Effector memory CD8-positive, alpha-beta T cell (primary cell): ENCODE results near the gene TM2D1.
A peak's percentile ranks its signal among the peaks of the same experiment; 100 is the strongest.
"Not testable (repeated sequence)": the region's sequence is repeated elsewhere in the genome, so short reads cannot be mapped to it uniquely, and the experiment has no call there.

Experiments
- ATAC-seq: fragments of 150-1000 bp; cut with Tn5 transposase; replicated peaks from 2 replicates; pipeline ENCODE4 v1.10.0; 2021; ENCODE audit warnings: mild to moderate bottlenecking, moderate library complexity
- DNase-seq, 3 experiments: peaks; one replicate each; pipeline ENCODE4 v3.0.0; 2021
- H3K27ac Mint-ChIP-seq, 2 donors: one replicate each; pipeline ENCODE4 v1.8.0; 2022; ENCODE audit warnings: mild to moderate bottlenecking in 2 of 2, mixed read lengths in 2 of 2, moderate library complexity in 2 of 2
- H3K27me3 Mint-ChIP-seq, 2 donors: one replicate each; pipeline ENCODE4 v1.8.0; 2022; ENCODE audit warnings: mixed read lengths in 2 of 2
- H3K36me3 Mint-ChIP-seq: one replicate; pipeline ENCODE4 v1.8.0; 2022; ENCODE audit warnings: mild to moderate bottlenecking, moderate library complexity, mixed read lengths; ENCODE audit not compliant: insufficient read depth
- H3K4me1 Mint-ChIP-seq, 2 donors: one replicate each; pipeline ENCODE4 v1.8.0; 2022; ENCODE audit warnings: low read depth in 2 of 2, mixed read lengths in 2 of 2
- H3K4me3 Mint-ChIP-seq, 2 donors: one replicate each; pipeline ENCODE4 v1.8.0; 2022; ENCODE audit warnings: mild to moderate bottlenecking in 2 of 2, mixed read lengths in 2 of 2, moderate library complexity in 2 of 2
- H3K9me3 Mint-ChIP-seq, 2 donors: one replicate each; pipeline ENCODE4 v1.8.0; 2022; ENCODE audit warnings: mixed read lengths in 2 of 2

The TM2D1 gene

DNA sequence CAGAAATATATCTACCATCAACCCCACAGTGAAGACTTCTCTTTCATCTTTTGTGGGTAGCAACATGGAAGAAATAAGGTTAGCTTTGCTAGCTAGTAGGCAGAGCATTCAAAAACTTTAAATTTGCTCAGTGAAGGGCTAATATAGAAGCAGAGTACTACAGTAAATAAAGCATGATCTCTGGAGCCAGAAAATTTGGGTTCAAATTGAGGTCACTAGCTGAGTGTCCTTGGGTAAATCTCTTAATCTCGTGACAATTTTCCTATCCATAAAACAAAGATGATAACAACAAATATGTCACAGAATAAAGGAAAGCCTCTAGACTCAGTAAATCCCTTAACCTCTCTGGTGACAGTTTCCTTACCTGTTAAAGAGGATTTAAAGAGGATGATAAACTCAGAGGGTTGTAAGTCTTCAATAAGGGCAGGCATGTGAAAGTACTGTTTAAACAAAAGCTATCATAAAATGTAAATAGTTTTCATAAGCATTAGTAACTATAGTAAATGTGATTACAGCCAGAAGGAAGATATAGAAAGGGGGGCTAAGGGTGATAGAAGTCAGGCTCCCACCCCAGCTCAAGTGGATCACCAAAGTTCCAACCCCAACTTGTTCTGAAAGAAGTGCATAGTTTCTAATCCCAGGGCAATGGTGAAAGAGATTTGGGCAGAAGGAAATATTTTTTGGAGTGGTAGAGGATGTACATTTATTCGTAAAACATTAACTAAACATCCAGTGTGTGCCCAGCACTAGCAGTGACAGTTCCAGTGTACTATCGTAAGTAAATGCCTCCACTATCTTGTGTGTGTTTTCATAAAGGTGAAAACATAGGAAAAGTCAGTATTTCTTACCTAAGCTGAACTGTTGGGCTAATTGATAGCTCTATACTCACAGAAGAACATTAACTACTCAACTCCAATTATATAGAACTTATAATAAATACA lies 24.8 kb downstream of the TM2D1 start:
- DNase-seq (no peak), ATAC-seq (no peak)
- Mint-ChIP-seq H3K4me1 (peaks cover 2 to 5% of the 10 kb centered on the region in 2 donors), H3K4me3 (no peak overlapping the region), H3K27me3 (no peaks in the 10 kb centered on the region), H3K27ac (peak overlapping the region in 1 of 2 donors; percentile 2), H3K36me3 (peaks cover 55% of the 10 kb centered on the region), H3K9me3 (no peaks in the 10 kb centered on the region)

DNA sequence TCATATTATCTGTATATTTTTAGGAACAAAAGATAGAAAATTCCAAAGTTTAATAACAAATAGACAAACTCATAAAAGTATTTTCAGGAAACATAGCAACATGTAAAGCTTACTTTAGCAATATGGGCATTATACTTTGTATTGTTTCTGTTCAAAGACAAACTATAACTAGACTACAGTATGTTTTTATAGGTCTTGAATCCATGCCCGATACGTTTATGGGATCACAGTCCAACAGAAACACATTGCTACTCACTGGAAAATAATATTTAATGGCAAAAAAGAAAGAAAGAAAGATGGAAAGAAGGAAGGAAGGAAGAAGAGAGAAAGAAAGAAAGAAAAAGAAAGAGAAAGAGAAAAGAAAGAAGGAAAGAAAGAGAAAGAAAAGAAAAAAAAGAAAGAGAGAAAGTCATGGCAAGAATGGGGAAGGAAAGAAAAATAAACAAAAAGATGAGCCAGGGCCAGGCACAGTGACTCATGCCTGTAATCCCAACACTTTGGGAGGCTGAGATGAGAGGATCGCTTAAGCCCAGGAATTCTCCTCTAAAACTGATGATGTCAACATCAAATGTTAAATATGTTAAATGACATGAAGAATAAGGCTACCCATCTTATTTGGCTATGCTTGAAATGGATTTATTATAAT lies 32.7 kb downstream of the TM2D1 start:
- ATAC-seq = no peak
- Mint-ChIP-seq H3K36me3 (peaks cover 23% of the 10 kb centered on the region), H3K4me3 (no peak overlapping the region)

DNA sequence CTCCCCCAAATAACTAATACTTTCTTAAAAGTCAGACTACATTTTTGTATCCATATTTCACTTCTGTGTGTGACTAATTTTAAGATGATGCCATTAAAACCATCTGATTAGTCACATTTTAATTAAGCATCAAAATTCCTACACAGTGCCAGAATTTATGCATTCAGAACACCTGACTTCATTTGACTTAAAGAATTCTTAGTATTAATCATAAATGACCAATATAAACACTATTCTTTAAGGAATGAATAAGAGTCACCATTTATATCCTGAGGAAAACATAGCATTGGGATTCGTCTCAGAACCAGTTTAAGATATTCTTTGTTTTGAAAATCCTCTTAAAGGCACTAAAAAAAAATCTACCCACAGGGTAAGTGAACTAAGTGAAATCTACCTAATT lies 37.0 kb downstream of the TM2D1 start:
- Mint-ChIP-seq H3K27me3 (no peaks in the 10 kb centered on the region), H3K4me1 (no peaks in the 10 kb centered on the region), H3K9me3 (no peaks in the 10 kb centered on the region), H3K27ac (no peak overlapping the region), H3K36me3 (peaks cover 35% of the 10 kb centered on the region), H3K4me3 (no peak overlapping the region)
- DNase-seq (no peak), ATAC-seq (no peak)

More for the DNA sequence above, 32.7 kb downstream of the TM2D1 start:
- DNase-seq = no peak
- Mint-ChIP-seq H3K27ac (peak overlapping the region in 1 of 2 donors; percentile 58), H3K9me3 (no peaks in the 10 kb centered on the region), H3K4me1 (no peaks in the 10 kb centered on the region), H3K27me3 (no peaks in the 10 kb centered on the region)

DNA sequence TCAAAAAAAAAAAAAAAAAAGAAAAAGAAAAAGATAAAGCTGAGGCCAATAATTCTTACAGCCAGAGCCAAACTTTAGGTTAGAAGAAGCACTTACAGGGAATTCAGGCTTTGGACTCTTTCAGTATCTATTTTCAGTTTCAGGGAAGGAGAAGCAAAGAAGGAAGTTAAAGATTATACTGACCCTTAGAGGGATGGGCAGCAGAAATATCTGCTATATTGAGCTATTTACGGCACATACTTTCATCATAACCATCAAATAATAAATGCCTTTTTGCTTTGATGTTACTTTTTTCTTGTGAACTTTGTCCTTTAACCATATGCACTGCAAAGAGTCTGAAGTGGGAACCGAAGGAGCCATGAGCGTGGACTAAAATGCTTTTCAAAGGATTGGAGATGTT lies 42.0 kb downstream of the TM2D1 start:
- Mint-ChIP-seq H3K4me3 (no peak overlapping the region), H3K27me3 (no peaks in the 10 kb centered on the region), H3K27ac (peak overlapping the region in 1 of 2 donors; percentile 2), H3K36me3 (peaks cover 41% of the 10 kb centered on the region), H3K4me1 (no peaks in the 10 kb centered on the region), H3K9me3 (no peaks in the 10 kb centered on the region)
- DNase-seq (no peak), ATAC-seq (no peak)

DNA sequence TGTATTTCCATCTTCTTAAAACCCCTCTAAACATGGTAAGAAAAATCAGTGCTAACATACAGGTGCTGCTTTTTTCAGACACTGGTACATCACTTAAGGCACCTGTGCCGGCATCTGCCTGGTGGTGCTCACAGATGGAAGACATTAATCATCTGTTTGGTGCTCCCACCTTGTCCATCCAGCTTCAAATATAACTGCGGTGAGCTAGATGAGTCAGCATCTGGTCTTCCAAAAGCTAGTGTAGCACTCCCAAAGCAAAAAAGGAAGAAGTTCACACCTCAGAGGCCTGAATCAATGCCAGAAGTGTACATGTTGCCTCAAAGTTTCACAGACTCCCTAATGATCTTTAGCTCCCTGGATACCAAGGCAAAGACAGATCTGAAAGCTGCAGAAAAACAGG lies 44.4 kb downstream of the TM2D1 start:
- Mint-ChIP-seq H3K9me3 (no peaks in the 10 kb centered on the region), H3K27me3 (no peaks in the 10 kb centered on the region), H3K4me3 (no peak overlapping the region), H3K27ac (no peak overlapping the region), H3K4me1 (no peaks in the 10 kb centered on the region), H3K36me3 (peaks cover 30% of the 10 kb centered on the region)
- DNase-seq = no peak
- no peak for ATAC-seq

DNA sequence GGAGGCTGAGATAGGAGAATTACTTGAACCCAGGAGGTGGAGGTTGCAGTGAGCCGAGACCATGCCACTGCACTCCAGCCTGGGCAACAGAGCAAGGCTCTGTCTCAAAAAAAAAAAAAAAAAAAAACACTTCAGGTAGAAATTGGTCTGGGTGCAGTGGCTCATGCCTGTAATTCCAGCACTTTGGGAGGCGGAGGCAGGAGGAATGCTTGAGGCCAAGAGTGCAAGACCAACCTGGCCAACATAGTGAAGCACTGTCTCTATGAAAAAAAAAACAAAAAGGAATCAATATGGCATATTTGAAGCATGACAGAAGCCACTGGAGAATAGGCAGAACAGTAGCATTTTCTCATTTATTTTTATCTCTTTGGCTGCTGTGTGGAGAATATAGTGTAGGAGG lies 48.1 kb downstream of the TM2D1 start:
- peaks cover 15% of the 10 kb centered on the region for H3K36me3 Mint-ChIP-seq
- not testable (repeated sequence) for H3K4me3 Mint-ChIP-seq, H3K27ac Mint-ChIP-seq, ATAC-seq, DNase-seq, H3K9me3 Mint-ChIP-seq, H3K27me3 Mint-ChIP-seq, H3K4me1 Mint-ChIP-seq

DNA sequence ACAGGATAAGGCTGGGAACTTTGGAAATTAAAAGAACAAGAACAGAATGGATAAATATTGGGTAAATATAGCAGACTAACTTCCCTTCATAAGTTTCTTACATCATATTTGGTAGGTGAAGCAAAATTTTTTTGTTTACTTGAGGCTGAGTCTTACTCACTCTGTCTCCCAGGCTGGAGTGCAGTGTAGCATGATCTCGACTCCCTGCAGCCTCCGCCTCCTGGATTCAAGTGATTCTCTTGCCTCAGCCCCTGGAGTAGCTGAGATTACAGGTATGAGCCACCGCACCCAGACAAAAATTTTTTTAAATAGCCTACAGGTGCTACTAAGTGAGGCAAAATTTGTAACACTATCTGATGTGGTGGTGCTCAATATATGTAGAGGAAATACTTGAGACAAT lies 50.7 kb downstream of the TM2D1 start:
- DNase-seq = no peak
- Mint-ChIP-seq H3K4me3 (no peak overlapping the region), H3K4me1 (no peaks in the 10 kb centered on the region), H3K9me3 (no peaks in the 10 kb centered on the region), H3K27ac (peak overlapping the region in 1 of 2 donors; percentile 8), H3K36me3 (peaks cover 9% of the 10 kb centered on the region), H3K27me3 (no peaks in the 10 kb centered on the region)
- no peak for ATAC-seq

DNA sequence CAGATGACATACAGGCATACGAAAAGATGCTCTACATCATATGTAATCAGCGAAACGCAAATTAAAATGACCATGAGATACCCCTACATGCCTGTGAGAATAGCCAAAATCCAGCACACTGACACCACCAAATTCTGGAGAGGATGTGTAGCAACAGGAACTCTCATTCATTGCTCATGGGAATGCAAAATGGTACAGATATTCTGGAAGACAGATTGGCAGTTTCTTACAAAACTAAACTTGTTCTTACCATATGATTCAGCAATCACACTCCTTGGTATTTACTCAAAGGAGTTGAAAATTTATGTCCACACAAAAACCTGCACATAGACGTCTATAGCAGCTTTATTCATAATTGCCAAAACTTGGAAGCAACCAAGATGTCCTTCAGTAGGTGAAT lies 52.6 kb downstream of the TM2D1 start:
- Mint-ChIP-seq H3K36me3 (peaks cover 3% of the 10 kb centered on the region), H3K27ac (no peak overlapping the region), H3K27me3 (no peaks in the 10 kb centered on the region), H3K4me1 (no peaks in the 10 kb centered on the region), H3K4me3 (no peak overlapping the region), H3K9me3 (no peaks in the 10 kb centered on the region)
- no peak for ATAC-seq
- DNase-seq = no peak

DNA sequence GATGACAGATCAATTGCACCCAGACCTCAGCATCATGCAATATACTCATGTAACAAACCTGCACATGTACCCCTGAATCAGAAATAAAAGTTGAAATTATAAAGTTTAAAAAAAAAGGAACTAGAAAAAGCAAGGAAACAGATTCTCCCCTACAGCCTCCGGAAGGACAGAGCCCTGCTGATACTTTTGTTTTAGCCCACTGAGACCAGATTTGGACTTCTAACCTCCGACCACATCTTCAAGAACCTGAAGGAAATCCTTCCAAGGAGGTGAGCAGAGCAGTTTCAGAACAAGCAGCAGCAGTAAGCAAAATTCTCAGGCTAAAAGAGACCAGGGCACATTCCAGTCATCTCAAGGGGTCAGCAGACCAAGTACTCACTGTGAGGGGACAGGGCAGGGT lies 54.5 kb downstream of the TM2D1 start:
- no peak overlapping the region for H3K27ac Mint-ChIP-seq

DNA sequence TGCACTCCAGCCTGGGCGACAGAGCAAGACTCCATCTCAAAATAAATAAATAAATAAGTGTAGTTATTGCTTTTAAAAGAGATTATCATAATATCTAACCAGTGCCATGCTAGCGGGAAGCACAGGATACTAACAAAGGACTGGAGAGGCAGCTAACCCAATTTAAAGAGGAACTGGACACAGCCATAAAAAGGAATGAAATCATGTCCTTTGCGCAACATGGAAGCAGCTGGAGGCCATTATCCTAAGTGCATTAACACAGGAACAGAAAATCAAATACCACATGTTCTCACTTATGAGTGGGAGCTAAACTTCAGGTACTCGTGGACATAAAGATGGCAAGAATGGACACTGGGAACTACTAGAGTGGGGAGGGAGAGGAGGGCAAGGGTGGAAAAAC lies 54.9 kb downstream of the TM2D1 start:
- Mint-ChIP-seq H3K9me3 (no peaks in the 10 kb centered on the region), H3K4me1 (no peaks in the 10 kb centered on the region), H3K4me3 (no peak overlapping the region), H3K36me3 (peaks cover 3% of the 10 kb centered on the region), H3K27me3 (no peaks in the 10 kb centered on the region), H3K27ac (no peak overlapping the region)
- DNase-seq (no peak), ATAC-seq (no peak)

More for the DNA sequence above, 54.5 kb downstream of the TM2D1 start:
- no peaks in the 10 kb centered on the region for H3K9me3 Mint-ChIP-seq
- no peak for DNase-seq
- no peak overlapping the region for H3K4me3 Mint-ChIP-seq
- H3K4me1 Mint-ChIP-seq = no peaks in the 10 kb centered on the region
- no peak for ATAC-seq
- no peaks in the 10 kb centered on the region for H3K27me3 Mint-ChIP-seq
- peaks cover 3% of the 10 kb centered on the region for H3K36me3 Mint-ChIP-seq

DNA sequence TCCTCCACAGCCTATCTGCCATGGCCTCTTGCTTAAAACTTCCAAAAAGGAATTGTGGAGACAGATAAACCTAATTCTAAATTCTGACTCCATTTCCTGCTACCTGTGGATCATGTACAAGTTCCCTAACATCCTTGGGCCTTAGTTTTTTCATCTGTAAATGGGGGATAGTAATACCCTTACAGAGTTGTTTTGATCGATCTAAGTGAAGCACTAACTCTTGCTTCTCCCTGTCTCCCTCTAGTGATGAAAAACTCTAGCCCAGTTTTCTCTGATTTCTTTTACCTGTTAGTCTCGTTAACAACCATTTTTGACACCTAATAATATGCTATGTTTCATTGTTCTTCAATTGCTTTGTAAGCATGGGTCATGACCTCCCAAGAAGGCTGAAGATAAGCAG lies 65.9 kb downstream of the TM2D1 start:
- DNase-seq (no peak), ATAC-seq (no peak)
- Mint-ChIP-seq H3K36me3 (no peaks in the 10 kb centered on the region), H3K4me1 (no peaks in the 10 kb centered on the region), H3K9me3 (no peaks in the 10 kb centered on the region), H3K27ac (no peak overlapping the region), H3K27me3 (peaks cover 5 to 9% of the 10 kb centered on the region in 2 donors), H3K4me3 (no peak overlapping the region)

DNA sequence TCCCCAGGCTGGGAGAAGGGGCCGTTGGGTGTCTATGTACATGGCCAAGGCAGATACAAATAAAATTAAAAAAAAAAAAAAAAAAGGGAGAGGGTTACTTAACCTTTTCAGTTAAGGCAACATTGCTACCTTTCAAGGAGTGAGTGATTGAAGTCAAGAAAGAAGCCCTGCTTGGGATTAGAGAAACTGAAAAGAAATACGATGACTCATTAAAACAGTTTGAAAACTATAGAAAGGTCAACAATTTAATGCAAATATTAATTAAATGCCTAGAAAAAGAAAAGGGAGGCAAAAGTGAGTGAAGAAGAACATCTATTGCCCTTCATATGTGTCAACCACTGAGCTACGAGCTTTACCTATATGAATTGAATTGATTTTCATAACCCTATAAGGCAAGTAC lies 69.5 kb downstream of the TM2D1 start:
- Mint-ChIP-seq H3K27ac (no peak overlapping the region), H3K27me3 (peaks cover 5 to 9% of the 10 kb centered on the region in 2 donors), H3K9me3 (no peaks in the 10 kb centered on the region), H3K4me1 (no peaks in the 10 kb centered on the region), H3K36me3 (no peaks in the 10 kb centered on the region), H3K4me3 (no peak overlapping the region)
- ATAC-seq (no peak), DNase-seq (no peak)

DNA sequence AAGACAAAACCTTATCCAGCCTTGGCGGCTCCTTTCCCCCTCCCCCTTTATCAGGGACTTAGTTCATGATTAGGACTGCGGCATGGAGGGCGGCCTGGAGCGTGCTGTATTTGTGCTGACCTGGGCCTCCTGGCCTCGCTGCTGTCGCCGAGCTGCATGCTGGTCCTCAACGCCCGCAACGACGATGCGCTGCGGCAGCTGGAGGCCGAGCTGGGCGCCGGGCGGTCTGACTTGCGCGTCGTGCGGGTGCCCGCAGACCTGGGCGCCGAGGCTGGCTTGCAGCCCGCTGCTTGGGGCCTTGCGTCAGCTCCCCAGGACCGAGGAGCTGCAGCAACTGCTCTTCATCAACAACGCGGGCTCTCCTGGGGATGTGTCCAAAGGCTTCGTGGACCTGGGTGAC lies 70.9 kb downstream of the TM2D1 start:
- Mint-ChIP-seq H3K4me1 (no peaks in the 10 kb centered on the region), H3K9me3 (no peaks in the 10 kb centered on the region), H3K36me3 (no peaks in the 10 kb centered on the region), H3K4me3 (no peak overlapping the region), H3K27ac (no peak overlapping the region), H3K27me3 (peaks cover 5 to 9% of the 10 kb centered on the region in 2 donors)
- DNase-seq (no peak), ATAC-seq (no peak)
